NCI-H187 (cell line): Measurements from ENCODE around the gene SERTAD4.
A peak's percentile ranks its signal among the peaks of the same experiment; 100 is the strongest.

ENCODE experiments used
- DNase-seq, 2 experiments: peaks; one replicate each; lab custom pipeline; 2025; lab: John Stamatoyannopoulos, UW

SERTAD4 gene

DNA sequence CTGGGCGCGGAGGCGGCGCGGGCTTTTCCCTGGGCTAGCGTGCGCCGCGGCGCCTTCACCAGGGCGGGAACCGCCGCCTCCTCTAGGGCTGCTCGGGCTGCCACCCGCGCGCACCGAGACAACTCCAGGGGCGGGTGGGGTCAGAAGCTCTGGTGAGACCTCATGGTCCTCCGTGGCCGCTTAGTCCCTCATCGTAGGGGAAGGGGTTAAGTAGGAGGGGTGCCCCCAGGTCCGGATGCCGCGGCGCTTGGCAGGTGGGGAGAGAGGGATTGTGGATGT lies 559 bp downstream of the SERTAD4 start:
- DNase-seq: no peak

DNA sequence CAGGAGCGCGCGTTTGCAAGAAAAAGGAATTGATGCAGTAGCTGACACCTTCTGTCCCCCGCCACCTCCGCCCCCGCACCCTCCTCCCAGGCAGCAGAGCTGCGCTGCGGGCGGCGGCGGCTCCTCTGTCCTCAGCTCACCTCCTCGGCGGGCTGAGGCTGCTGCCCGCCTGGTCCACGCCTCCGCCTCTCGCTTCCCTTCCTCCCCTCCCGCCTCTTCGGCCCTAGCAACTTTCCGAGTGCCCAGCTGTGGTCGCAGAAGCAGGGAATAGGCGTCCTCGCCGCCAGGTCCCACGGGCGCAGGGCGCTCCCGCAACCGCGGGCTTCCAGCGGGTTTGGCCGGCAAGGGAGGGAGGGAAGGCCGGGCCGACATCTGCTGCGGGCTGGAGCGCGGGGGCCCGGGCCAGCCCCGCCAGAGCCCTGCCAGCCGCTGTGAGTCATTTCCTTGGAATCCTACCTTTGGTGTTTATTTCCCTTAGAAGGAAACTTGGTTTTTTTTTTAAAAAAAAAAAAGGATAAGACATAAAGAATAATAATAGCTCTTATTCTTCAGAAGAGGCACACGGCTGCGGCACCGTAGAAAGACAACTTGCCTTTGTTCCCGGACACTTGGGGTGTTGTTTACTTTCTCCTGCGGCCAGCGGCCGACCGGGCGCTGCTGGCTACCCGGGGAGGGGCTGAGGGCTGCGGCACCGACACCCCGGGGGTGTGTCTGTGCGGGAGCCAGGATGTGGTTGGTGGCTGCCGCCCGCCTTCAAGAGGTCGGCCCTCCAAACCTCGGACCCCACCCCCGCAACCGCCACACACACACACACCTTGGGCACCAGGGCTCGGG lies 1.1 kb downstream of the SERTAD4 start:
- no peak for DNase-seq

DNA sequence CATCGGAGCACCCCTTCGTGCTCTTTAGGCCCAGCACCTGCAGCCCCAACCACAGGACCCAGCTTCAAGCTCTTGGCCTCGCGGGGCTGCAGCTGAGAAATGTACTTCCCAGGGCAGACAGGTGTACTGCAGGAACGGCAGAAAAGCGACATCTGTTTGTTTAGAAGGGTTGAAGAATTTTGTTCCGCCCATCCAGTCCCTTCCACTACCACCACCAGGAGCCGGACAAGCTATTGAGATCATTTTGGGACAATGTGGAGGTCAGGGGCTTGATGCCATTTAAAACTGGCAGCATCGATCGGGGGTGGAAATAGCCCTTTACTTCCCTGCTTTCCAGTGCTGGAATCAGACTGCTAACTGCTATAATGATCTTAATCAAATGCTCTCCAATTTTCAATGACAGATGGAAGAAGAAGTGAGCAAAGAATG lies 1.7 kb downstream of the SERTAD4 start:
- no peak for DNase-seq

GRCh38 chr1:210235363-210236053 lies 2.9 kb downstream of the SERTAD4 start:
- DNase-seq: no peak

GRCh38 chr1:210236386-210236839 lies 3.8 kb downstream of the SERTAD4 start:
- DNase-seq: no peak

DNA sequence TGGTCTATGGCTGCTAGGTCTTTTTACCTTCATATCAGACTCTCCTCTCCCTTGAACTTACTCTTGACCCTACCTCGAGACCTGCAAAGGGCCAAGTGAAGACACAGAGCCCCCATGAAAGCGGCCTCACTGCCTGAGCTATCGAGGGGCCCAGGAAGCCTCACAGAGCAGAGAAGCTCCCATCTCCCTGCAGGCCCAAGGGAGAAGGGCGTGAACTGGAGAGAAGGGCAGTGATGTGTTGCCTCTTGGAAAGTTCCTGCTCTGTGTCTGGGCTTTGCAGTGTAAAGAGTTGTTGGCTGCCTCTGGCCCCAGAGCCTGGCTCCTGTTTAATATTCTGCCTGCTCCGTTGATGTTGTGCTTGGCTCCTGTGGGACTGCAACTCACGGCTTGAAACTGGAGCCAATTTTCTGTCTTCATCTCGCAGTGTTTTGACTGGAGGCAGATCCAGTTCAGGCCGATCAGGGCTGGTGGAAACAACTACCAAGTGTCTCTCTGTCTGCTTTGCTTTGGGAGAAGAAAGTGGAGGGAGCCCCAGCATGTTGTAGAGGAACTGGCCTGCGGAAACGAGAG lies 4.3 kb downstream of the SERTAD4 start:
- no peak for DNase-seq

DNA sequence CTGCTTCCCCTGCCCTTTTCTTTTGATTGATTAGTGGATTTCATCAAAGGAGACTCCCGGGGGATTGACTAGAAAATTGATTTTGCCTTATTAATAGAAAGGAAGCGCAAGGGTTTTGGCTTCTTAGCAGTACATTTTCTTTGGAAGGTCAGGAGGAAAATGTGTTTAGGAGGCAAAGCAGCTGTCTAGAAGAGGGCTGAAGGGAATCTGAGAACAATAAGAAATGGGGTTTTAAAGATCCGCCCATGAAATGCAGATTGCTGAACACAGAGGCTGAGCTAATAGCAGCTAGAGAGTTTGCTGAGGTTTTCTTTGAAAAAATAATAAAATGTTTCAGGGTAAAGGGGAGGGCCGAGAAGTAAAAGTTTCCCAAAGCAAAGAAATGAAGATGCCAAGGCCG lies 4.9 kb downstream of the SERTAD4 start:
- no peak for DNase-seq

DNA sequence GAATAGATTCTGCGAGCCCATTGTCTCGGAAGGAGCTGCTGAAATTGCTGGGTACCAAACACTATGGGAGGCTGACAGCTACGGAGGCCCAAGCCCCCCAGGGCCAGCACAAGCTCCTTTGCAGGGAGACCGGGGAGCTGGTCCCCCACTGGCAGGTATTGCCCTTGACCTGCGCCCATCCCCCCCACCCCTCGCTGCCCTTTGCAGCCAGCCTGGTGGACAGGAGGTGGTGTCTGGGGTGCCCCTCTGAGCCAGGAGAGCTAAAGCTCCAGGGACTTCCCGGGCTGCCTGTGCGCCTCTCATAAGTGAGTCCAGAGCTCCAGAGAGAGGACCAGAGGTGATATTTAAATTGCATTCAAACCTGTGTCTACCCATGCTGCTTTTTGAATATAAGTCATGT lies 5.4 kb downstream of the SERTAD4 start:
- no peak for DNase-seq

DNA sequence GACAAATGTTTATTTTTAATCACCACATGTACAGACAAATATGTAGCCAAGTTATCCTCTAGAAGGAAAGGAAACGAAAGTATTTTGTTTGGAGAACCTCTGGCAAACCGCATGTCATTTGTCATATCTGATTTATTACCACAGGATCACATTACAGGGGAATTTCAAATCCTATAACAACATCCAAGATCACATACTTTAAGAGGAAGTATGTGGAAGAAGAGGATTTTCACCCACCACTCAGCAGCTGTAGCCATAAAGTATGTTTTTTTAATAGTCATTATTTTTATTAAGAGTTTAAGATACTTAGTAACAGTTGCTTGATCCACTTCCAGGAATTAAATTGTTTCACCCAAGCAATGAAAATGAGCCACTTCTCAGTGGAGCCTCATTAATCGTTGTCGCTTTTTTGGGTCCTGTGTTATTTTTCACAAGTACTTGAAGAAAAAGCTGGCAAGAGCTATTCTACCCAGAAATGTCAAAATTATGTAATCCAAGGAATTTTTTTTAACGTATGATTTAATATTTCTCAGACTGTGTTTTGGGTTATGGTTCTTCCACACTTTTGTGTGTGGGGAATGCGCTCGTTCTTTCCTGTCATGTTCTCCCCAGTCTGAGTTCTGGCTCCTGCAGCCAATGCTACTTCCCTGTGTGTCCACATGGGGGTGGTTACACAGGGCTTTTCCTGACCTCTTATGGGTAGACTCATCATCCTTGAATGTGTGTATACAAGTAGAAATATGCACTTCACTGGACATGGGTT lies 6.9 kb downstream of the SERTAD4 start:
- DNase-seq: no peak

GRCh38 chr1:210241121-210241520 lies 8.5 kb downstream of the SERTAD4 start:
- DNase-seq: no peak

GRCh38 chr1:210244746-210245367 lies 12.3 kb downstream of the SERTAD4 start:
- no peak for DNase-seq

GRCh38 chr1:210246447-210246846 lies 13.9 kb downstream of the SERTAD4 start:
- DNase-seq: no peak

DNA sequence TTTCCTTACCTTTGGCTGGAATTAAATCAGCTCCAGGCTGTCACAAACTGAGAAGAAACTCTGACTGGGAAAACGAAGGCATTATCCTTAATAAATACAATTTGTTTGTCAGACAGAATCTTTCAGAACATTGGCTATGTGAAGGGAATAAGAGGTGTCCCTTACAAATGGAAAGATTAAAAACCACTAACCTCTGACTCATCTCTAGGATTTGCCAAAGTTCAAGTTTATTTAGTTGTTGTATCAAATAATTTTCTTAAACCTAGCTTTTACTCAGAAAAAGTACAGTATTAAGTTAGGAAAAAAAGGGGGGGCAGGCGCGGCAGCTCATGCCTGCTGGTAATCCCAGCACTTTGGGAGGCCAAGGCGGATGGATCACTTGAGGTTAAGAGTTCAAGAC lies 15.7 kb downstream of the SERTAD4 start:
- no peak for DNase-seq

GRCh38 chr1:210250665-210250997 lies 18.0 kb downstream of the SERTAD4 start:
- DNase-seq: no peak

DNA sequence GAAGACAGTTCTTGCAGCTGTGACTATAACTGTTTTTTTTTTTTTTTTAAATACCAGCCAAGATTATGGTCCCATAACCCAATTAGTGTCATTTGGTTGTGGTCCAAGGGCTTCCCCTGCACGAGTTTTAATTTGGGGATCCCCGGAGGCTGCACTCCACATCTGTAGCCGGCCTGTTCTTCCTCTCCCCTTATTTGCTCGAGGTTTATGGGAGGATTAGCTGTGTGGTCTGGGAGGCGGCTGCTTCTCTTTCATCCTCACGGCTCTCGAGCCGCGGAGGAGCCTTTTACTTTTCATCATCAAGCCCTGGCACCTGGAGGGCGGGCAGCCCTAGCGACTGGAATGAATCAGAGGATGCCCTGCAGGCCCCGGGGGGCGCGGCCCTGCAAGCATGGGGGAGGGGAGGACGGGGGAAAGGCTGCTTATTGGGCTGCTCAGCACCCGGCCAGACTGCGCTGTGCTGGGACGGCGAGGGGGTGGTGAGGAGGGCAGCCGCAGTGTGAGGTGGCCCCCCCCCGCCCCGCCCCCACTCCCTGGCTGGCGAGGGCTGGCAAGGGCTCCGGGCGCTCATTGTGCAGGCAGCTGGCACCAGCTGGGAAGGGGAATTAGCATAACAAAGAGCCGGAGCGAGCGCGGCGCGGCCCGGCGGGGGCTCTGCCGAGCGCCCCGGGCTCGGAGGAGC lies 18.5 kb downstream of the SERTAD4 start:
- DNase-seq: peak; percentile 18 to 66

- DNase-seq: no peak
These were observed 19.3 kb downstream of the SERTAD4 start for GRCh38 chr1:210251680-210252490.

DNA sequence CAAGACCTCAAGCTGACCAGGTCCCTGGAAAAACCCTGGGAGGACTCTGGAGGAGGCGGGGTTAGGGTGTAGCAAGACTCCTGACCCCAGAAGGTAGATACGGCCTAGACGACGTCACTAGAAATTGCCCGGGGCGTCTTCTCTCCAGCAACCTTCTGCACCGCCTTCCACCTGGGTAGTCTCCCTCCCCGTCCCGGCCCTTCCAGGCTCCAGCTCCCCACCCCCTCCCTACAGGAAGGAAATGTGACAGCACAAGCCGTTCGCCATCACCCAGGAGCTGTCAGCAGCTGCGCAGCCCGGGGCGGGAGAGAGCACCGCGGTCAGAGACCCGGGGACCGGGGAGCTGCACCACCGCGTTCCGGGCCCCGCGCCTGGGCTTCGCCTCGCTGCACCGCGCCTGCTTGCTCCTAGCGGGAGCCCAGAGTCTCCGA lies 20.0 kb downstream of the SERTAD4 start:
- no peak for DNase-seq

DNA sequence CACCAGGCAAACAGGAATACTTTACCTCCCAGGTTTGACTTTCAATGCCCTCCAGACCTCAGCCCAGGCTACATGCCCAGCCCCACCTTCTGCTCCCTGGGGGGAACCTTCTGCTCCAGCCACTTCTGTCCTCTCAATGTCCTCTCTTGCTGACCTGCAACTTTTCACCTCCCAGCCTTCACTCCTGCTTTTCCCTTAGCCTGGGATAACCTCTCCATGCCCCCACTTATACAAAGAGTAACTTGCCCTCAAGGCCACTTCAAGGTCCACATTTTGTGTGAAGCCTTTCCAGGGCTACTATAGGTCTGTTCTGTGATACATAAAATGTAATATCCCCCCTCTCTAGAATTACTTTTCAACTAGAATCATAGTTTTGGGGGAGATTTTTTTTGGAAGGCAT lies 21.7 kb downstream of the SERTAD4 start:
- no peak for DNase-seq

GRCh38 chr1:210257698-210258529 lies 25.3 kb downstream of the SERTAD4 start:
- DNase-seq: no peak

DNA sequence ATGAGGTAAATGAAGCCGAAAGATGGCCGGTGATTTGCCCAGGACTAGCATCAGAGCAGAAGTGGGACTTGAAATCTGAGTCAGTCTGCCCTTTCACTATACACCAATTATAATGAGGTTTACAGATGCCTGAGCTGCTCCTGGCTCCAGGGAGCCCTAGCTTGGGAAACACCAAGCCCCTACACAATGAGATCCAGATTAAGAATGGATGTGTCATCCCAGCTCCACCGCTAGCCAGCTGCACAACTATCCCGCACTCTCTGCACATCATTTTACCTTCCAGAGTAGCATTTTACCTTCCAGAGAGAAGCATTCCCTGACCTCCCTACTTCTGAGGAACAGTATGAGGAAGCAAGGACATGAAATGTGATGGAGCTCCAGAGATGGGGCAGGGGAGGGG lies 27.0 kb downstream of the SERTAD4 start:
- DNase-seq: no peak
